GM18499 (cell line): ENCODE data around the gene CFAP107.

ENCODE experiments used
- ATAC-seq: cut with Tn5 transposase; IDR thresholded peaks from one replicate; pipeline ENCODE4 v1.9.1; 2021; ENCODE audit warnings: moderate number of reproducible peaks; ENCODE audit not compliant: insufficient read depth, unreplicated experiment

The CFAP107 gene

GRCh38 chr1:12739613-12740012 is 6.4 kb upstream of the CFAP107 start:
- ATAC-seq, result no peak

GRCh38 chr1:12741946-12742345 is 4.1 kb upstream of the CFAP107 start:
- no peak for ATAC-seq

GRCh38 chr1:12745126-12745991 is 641 bp upstream of the CFAP107 start:
- ATAC-seq, result no peak

GRCh38 chr1:12748778-12749355 is 2.9 kb downstream of the CFAP107 start:
- no peak for ATAC-seq

- no peak for ATAC-seq
Observed at GRCh38 chr1:12754738-12755137, 8.7 kb downstream of the CFAP107 start.

GRCh38 chr1:12756273-12756672 is 10.3 kb downstream of the CFAP107 start:
- ATAC-seq, result no peak

- ATAC-seq, result no peak
Observed at GRCh38 chr1:12756768-12757413, 10.9 kb downstream of the CFAP107 start.

- no peak for ATAC-seq
Observed at GRCh38 chr1:12757836-12758235, 11.8 kb downstream of the CFAP107 start.

- no peak for ATAC-seq
Observed at GRCh38 chr1:12760256-12760795, 14.3 kb downstream of the CFAP107 start.

GRCh38 chr1:12761781-12762180 is 15.8 kb downstream of the CFAP107 start:
- no peak for ATAC-seq

GRCh38 chr1:12762766-12763165 is 16.8 kb downstream of the CFAP107 start:
- ATAC-seq, result no peak

GRCh38 chr1:12763479-12763878 is 17.5 kb downstream of the CFAP107 start:
- no peak for ATAC-seq

GRCh38 chr1:12764016-12764415 is 18.0 kb downstream of the CFAP107 start:
- ATAC-seq, result no peak

- ATAC-seq, result no peak
Observed at GRCh38 chr1:12769031-12769430, 23.0 kb downstream of the CFAP107 start.

GRCh38 chr1:12769976-12770505 is 24.0 kb downstream of the CFAP107 start:
- no peak for ATAC-seq

- ATAC-seq, result no peak
Observed at GRCh38 chr1:12770620-12771019, 24.6 kb downstream of the CFAP107 start.

- ATAC-seq, result no peak
Observed at GRCh38 chr1:12771186-12771585, 25.2 kb downstream of the CFAP107 start.

- ATAC-seq, result no peak
Observed at GRCh38 chr1:12772520-12772919, 26.5 kb downstream of the CFAP107 start.

- no peak for ATAC-seq
Observed at GRCh38 chr1:12773438-12773837, 27.4 kb downstream of the CFAP107 start, which contains the start of gene PRAMEF12. Gene PRAMEF12, plus strand, starts transcription at chr1:12773738. Its CDS starts 1,130 bp downstream, at chr1:12774868.

GRCh38 chr1:12774801-12775345 is 28.9 kb downstream of the CFAP107 start:
- ATAC-seq, result no peak
